WTC11 (cell line): Measurements from ENCODE around the gene SURF6.

Experiments
- ATF3 ChIP-seq: sonication (generic); formaldehyde crosslinking; conservative IDR thresholded peaks from 2 replicates; pipeline ENCODE4 v1.8.1; 2022; ENCODE audit warnings: mild to moderate bottlenecking, missing genetic modification reagents
- IRF2 ChIP-seq: sonication (generic); formaldehyde crosslinking; IDR thresholded peaks from 2 replicates; pipeline ENCODE4 v1.8.0; 2022; ENCODE audit warnings: low read depth, missing genetic modification reagents, borderline replicate concordance
- NFYB ChIP-seq: sonication (generic); formaldehyde crosslinking; conservative IDR thresholded peaks from 2 replicates; pipeline ENCODE4 v1.8.0; 2022; ENCODE audit warnings: low read depth, missing genetic modification reagents
- NR3C1 ChIP-seq: sonication (generic); formaldehyde crosslinking; conservative IDR thresholded peaks from 2 replicates; pipeline ENCODE4 v1.8.1; 2023; ENCODE audit warnings: low read depth, mild to moderate bottlenecking, missing genetic modification reagents
- SP1 ChIP-seq: sonication (generic); formaldehyde crosslinking; conservative IDR thresholded peaks from 2 replicates; pipeline ENCODE4 v1.8.1; 2022; ENCODE audit warnings: missing genetic modification reagents
- USF1 ChIP-seq: sonication (generic); formaldehyde crosslinking; IDR thresholded peaks from 2 replicates; pipeline ENCODE4 v1.8.0; 2022; ENCODE audit warnings: mild to moderate bottlenecking, missing genetic modification reagents
- ZNF512 ChIP-seq: sonication (generic); formaldehyde crosslinking; IDR thresholded peaks from 2 replicates; pipeline ENCODE4 v1.8.1; 2022; ENCODE audit warnings: missing genetic modification reagents, borderline replicate concordance

- TF ChIP-seq ZNF512 (CRISPR knock-in tag): no peak
- no peak for TF ChIP-seq NFYB (CRISPR knock-in tag)
- TF ChIP-seq USF1 (CRISPR knock-in tag): no peak
- TF ChIP-seq ATF3 (CRISPR knock-in tag): no peak
- TF ChIP-seq IRF2: no peak
- no peak for TF ChIP-seq NR3C1 (CRISPR knock-in tag)
- TF ChIP-seq SP1 (CRISPR knock-in tag): no peak
These were observed 30.4 kb upstream of the SURF6 start for GRCh38 chr9:133366435-133366834.
